Karpas-422 (cell line): ENCODE data around the gene ABCD3. TPM values are rescaled to one million over a fixed set of nuclear protein-coding genes. Genes with fewer than 3 reads are reported as not detected.

Experiments
- DNase-seq: peaks from one replicate; pipeline ENCODE4 v3.0.0-alpha.2; 2015
- H2AFZ ChIP-seq: fragments of 200-600 bp; sonication (generic); 2 replicates; pipeline ENCODE4 v1.6.1; 2014; ENCODE audit warnings: antibody characterized with exemption, low read length, mixed read lengths
- H3K27ac ChIP-seq: fragments of 200-600 bp; sonication (generic); 2 replicates; pipeline ENCODE4 v1.5.1; 2014; ENCODE audit warnings: mild to moderate bottlenecking, low read length, moderate library complexity
- H3K27me3 ChIP-seq: fragments of 200-600 bp; sonication (generic); 2 replicates; pipeline ENCODE4 v1.6.1; 2014; ENCODE audit warnings: low read length, mixed read lengths
- H3K36me3 ChIP-seq: fragments of 200-600 bp; sonication (generic); 2 replicates; pipeline ENCODE4 v1.6.1; 2014; ENCODE audit warnings: low read length, mixed read lengths; ENCODE audit not compliant: insufficient read depth
- H3K4me1 ChIP-seq: fragments of 200-600 bp; sonication (generic); 2 replicates; pipeline ENCODE4 v1.6.1; 2014; ENCODE audit warnings: mild to moderate bottlenecking, low read length, mixed read lengths
- H3K4me2 ChIP-seq: fragments of 200-600 bp; sonication (generic); 2 replicates; pipeline ENCODE4 v1.6.1; 2014; ENCODE audit warnings: low read length, low read depth, mild to moderate bottlenecking; ENCODE audit not compliant: poor library complexity, severe bottlenecking
- H3K4me3 ChIP-seq: fragments of 200-600 bp; sonication (generic); 2 replicates; pipeline ENCODE4 v1.5.1; 2014; ENCODE audit warnings: mild to moderate bottlenecking, antibody characterized with exemption, low read length, mixed read lengths
- H3K79me2 ChIP-seq: fragments of 200-600 bp; sonication (generic); 2 replicates; pipeline ENCODE4 v1.6.1; 2014; ENCODE audit warnings: mild to moderate bottlenecking, low read length, mixed read lengths
- H3K9ac ChIP-seq: fragments of 200-600 bp; sonication (generic); 2 replicates; pipeline ENCODE4 v1.6.0; 2014; ENCODE audit warnings: low read length
- H3K9me2 ChIP-seq: fragments of 200-600 bp; sonication (generic), shearing (Covaris generic); replicated peaks from 2 replicates; pipeline ENCODE4 v1.6.0; 2014; ENCODE audit warnings: mild to moderate bottlenecking, low read length, moderate library complexity; ENCODE audit not compliant: insufficient read depth
- H3K9me3 ChIP-seq: fragments of 300-700, 200-600 bp; sonication (generic); 2 replicates; pipeline ENCODE4 v1.6.1; 2014; ENCODE audit warnings: low read length, mixed read lengths
- H4K20me1 ChIP-seq: fragments of 200-600 bp; sonication (generic); 2 replicates; pipeline ENCODE4 v1.6.1; 2014; ENCODE audit warnings: mild to moderate bottlenecking, antibody characterized with exemption, low read length, low read depth; ENCODE audit not compliant: insufficient read depth
- total RNA-seq: library from RNA; depleted of rRNA; stranded (reverse); fragments of >200 nt; shearing (Covaris generic); gene quantifications from 2 replicates; pipeline ENCODE4 v1.2.3, GENCODE V29; 2014; ENCODE audit warnings: low replicate concordance

The ABCD3 gene
- total RNA-seq, 1 experiment from 2014 or later = 19.5 TPM

DNA sequence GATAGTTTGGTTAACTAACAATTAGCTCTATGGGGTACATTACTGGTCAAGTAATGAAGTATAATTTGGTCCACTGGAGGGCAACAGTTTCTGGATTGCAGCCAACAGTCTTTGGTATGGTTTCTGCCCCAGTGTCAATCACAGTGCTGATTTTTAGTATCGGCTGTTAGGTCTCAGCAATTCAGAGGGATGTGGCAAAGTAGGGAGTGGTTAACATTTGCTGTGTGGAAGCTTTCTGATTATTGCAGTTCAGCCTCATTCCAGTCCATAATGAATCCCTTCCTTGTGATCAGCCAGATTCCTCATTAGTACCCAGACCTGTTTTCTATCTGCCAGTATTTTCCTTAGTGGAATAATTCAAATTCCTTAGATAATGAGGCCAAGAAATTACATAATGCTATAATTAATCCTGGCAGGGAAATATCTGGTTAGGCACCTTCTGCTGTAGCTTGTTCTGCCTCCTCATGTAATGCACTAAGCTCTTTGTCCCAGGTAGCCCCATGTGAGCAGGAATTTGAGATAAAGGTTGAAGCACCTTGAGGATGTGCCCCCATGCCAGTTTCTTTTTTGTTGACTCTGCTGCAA, 109.3 kb downstream of the ABCD3 start:
- Histone ChIP-seq H3K9me3 (no peaks in the 10 kb centered on the region), H4K20me1 (no peaks in the 10 kb centered on the region), H2AFZ (no peak overlapping the region), H3K27ac (no peak overlapping the region), H3K9ac (no peak overlapping the region), H3K4me1 (no peaks in the 10 kb centered on the region), H3K9me2 (no peaks in the 10 kb centered on the region), H3K79me2 (no peaks in the 10 kb centered on the region), H3K4me2 (no peak overlapping the region), H3K36me3 (no peaks in the 10 kb centered on the region), H3K4me3 (no peak overlapping the region), H3K27me3 (no peaks in the 10 kb centered on the region)
- DNase-seq = peak; percentile 46

DNA sequence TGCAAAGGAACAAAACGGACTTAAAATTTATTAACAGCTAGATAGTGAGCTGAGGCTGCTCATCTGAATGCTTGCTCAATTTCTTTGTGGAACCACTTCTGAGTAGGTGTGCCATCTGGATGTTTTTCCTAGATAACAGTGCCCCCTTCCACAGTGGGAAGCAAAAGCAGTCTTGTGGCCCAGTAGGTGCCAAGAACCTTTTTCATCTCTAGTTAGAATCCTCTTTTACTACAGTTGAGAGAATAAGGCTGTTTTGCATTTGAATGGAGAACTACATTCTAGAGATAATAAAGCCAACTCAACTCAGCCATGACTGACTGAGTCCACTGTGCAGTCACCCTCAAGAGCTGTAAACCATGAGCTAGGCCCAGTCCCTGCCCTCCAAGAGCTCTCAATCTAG, 110.1 kb downstream of the ABCD3 start:
- H3K79me2 ChIP-seq = no peaks in the 10 kb centered on the region
- no peak for DNase-seq
- H3K4me2 ChIP-seq = no peak overlapping the region
- H3K27me3 ChIP-seq = no peaks in the 10 kb centered on the region
- H3K27ac ChIP-seq = no peak overlapping the region
- H3K9me2 ChIP-seq = no peaks in the 10 kb centered on the region
- H4K20me1 ChIP-seq = no peaks in the 10 kb centered on the region
- no peak overlapping the region for H3K9ac ChIP-seq
- no peaks in the 10 kb centered on the region for H3K36me3 ChIP-seq
- no peaks in the 10 kb centered on the region for H3K4me1 ChIP-seq
- no peak overlapping the region for H3K4me3 ChIP-seq
- no peak overlapping the region for H2AFZ ChIP-seq
- no peaks in the 10 kb centered on the region for H3K9me3 ChIP-seq

DNA sequence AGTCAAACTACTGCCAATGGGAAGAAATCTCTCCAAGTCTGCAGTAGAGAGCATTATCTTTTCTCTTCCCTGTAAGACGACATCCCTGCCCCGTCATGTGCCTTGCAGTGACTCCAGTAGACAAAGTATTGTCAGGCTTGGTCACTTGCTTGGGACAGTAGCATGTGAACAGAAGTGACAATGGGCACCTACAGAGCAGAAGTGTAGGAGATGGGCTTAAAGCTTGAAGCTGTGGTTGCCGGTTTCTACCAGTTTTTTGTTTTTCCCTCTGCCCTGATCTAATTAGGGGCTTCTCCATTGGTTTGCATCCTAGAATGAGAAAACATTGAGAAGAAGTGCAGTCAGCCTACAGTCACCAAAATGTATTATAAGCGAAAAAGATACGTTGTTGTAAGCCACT, 110.6 kb downstream of the ABCD3 start:
- Histone ChIP-seq H3K9me2 (no peaks in the 10 kb centered on the region), H3K36me3 (no peaks in the 10 kb centered on the region), H3K4me3 (no peak overlapping the region), H3K27ac (no peak overlapping the region), H3K79me2 (no peaks in the 10 kb centered on the region), H3K27me3 (no peaks in the 10 kb centered on the region), H2AFZ (no peak overlapping the region), H3K4me1 (no peaks in the 10 kb centered on the region), H3K9me3 (no peaks in the 10 kb centered on the region), H3K4me2 (no peak overlapping the region), H4K20me1 (no peaks in the 10 kb centered on the region), H3K9ac (no peak overlapping the region)
- DNase-seq = no peak

DNA sequence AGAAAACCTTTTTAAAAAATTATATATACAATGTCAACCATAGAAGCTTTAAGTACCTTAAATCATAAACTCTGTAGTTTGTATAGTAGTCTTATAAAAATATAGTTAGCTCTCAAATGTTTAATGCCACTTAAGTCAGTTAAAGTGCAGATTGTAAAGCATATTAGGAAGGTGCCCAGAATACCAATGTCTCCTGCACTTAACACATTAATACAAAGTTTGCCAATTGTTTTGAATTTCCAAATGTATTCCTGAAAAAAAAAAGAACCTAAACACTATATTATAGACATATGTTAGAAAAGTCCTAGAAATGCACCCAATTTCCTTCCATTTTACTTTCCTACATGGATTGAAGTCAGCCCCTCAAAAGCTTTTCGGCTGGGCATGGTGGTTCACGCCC, 111.2 kb downstream of the ABCD3 start:
- H3K4me3 ChIP-seq = no peak overlapping the region
- H3K9me3 ChIP-seq = no peaks in the 10 kb centered on the region
- no peak overlapping the region for H3K27ac ChIP-seq
- no peaks in the 10 kb centered on the region for H3K4me1 ChIP-seq
- no peaks in the 10 kb centered on the region for H3K27me3 ChIP-seq
- H3K4me2 ChIP-seq = no peak overlapping the region
- H3K9me2 ChIP-seq = no peaks in the 10 kb centered on the region
- no peaks in the 10 kb centered on the region for H3K79me2 ChIP-seq
- H4K20me1 ChIP-seq = no peaks in the 10 kb centered on the region
- DNase-seq = no peak
- no peaks in the 10 kb centered on the region for H3K36me3 ChIP-seq
- no peak overlapping the region for H2AFZ ChIP-seq
- no peak overlapping the region for H3K9ac ChIP-seq

DNA sequence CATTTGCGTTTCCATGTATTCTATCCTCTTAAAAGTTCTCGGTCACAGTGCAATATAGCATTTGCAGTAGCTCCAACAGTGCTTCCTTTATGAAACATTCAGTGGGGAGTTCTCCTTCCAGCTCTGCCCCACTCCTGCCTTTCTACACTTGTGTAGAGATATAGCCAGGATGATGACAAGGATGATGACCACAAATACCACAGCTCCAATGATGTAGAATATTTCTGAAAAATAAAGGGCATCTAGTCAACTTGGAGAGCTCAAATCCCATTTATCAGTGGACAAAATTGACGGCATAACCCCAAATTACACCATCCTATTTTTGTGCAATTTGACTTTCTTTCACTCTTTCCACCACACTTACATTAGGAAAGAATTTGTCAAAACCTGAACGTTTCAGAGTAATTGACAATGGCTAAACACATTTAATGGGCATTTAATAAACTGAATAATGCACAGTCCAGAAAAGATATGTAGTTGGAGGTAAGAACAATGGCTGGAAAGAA, 112.2 kb downstream of the ABCD3 start:
- H3K36me3 ChIP-seq = no peaks in the 10 kb centered on the region
- no peaks in the 10 kb centered on the region for H4K20me1 ChIP-seq
- H3K79me2 ChIP-seq = no peaks in the 10 kb centered on the region
- H3K27me3 ChIP-seq = no peaks in the 10 kb centered on the region
- no peaks in the 10 kb centered on the region for H3K4me1 ChIP-seq
- H3K4me2 ChIP-seq = no peak overlapping the region
- DNase-seq = no peak
- no peaks in the 10 kb centered on the region for H3K9me3 ChIP-seq
- no peak overlapping the region for H3K4me3 ChIP-seq
- H3K27ac ChIP-seq = no peak overlapping the region
- no peak overlapping the region for H3K9ac ChIP-seq
- H2AFZ ChIP-seq = no peak overlapping the region
- no peaks in the 10 kb centered on the region for H3K9me2 ChIP-seq

DNA sequence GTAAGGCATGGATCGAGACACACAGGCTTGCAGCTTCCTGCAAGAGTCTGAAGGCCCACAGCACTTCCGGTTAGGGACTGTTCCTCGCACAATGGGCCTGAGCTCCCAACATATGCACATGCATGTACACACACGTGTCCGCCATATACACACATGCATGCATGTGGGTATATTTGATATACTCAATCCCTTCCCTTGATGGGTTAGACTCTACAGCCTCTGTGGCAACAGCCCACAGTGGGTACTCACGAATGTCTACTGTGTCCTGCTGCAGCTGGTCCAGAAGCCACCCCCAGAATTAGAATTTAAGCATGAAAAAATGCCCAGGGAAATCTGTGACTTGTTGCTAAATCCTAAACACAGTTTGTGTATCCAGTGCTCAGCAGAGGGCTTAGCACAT, 113.5 kb downstream of the ABCD3 start:
- H3K4me3 ChIP-seq = no peak overlapping the region
- no peak overlapping the region for H2AFZ ChIP-seq
- no peak overlapping the region for H3K9ac ChIP-seq
- DNase-seq = no peak
- no peaks in the 10 kb centered on the region for H3K36me3 ChIP-seq
- no peaks in the 10 kb centered on the region for H3K79me2 ChIP-seq
- no peaks in the 10 kb centered on the region for H3K9me3 ChIP-seq
- H3K4me1 ChIP-seq = no peaks in the 10 kb centered on the region
- H4K20me1 ChIP-seq = no peaks in the 10 kb centered on the region
- H3K4me2 ChIP-seq = no peak overlapping the region
- H3K9me2 ChIP-seq = no peaks in the 10 kb centered on the region
- H3K27me3 ChIP-seq = no peaks in the 10 kb centered on the region
- no peak overlapping the region for H3K27ac ChIP-seq

DNA sequence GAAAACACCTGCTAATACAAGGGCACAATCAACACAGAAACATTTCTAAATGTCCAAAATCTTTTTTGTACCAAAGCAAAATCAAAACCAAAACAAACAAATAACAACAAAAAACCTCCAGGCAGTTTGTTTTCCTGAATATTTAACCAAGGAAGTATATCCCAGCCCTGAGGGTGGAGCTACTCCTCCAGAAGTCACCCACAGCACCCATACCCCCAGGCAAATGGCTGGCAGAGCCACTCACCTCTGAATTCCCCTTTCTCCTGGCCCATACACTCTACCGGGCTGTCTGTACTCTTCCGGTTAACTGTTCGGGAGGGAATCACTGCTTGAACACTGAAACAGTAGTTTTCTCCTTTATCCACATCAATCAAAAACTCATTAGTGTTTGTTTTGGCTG, 113.9 kb downstream of the ABCD3 start:
- H3K27ac ChIP-seq = no peak overlapping the region
- no peaks in the 10 kb centered on the region for H3K4me1 ChIP-seq
- DNase-seq = no peak
- H3K9me3 ChIP-seq = no peaks in the 10 kb centered on the region
- no peak overlapping the region for H2AFZ ChIP-seq
- H3K27me3 ChIP-seq = no peaks in the 10 kb centered on the region
- H4K20me1 ChIP-seq = no peaks in the 10 kb centered on the region
- H3K9ac ChIP-seq = no peak overlapping the region
- no peak overlapping the region for H3K4me3 ChIP-seq
- H3K79me2 ChIP-seq = no peaks in the 10 kb centered on the region
- no peaks in the 10 kb centered on the region for H3K36me3 ChIP-seq
- H3K4me2 ChIP-seq = no peak overlapping the region
- no peaks in the 10 kb centered on the region for H3K9me2 ChIP-seq

DNA sequence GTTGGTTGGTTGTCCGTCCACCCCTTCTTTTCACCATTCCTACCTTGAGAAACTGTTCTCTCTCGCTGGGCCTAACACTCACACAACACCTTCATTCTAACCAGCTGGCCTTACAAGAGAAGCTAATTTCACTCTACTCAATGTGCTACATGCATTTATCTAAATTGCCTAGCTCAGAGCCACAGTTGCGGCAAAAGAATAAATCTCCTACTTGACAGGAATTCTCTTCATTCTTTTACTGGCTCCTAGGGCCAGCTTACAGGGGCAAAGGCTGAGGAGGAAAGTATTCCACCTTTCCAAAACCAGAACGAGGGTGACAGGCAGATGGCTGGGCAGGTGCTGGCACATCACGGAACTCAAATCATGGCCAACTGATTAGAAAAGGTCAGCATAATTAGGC, 116.9 kb downstream of the ABCD3 start:
- Histone ChIP-seq H3K79me2 (no peaks in the 10 kb centered on the region), H2AFZ (no peak overlapping the region), H3K9me3 (no peaks in the 10 kb centered on the region), H3K4me1 (no peaks in the 10 kb centered on the region), H3K9ac (no peak overlapping the region), H3K27me3 (no peaks in the 10 kb centered on the region), H3K36me3 (no peaks in the 10 kb centered on the region), H3K4me3 (no peak overlapping the region), H3K4me2 (no peak overlapping the region), H3K27ac (no peak overlapping the region), H4K20me1 (no peaks in the 10 kb centered on the region), H3K9me2 (no peaks in the 10 kb centered on the region)
- no peak for DNase-seq

DNA sequence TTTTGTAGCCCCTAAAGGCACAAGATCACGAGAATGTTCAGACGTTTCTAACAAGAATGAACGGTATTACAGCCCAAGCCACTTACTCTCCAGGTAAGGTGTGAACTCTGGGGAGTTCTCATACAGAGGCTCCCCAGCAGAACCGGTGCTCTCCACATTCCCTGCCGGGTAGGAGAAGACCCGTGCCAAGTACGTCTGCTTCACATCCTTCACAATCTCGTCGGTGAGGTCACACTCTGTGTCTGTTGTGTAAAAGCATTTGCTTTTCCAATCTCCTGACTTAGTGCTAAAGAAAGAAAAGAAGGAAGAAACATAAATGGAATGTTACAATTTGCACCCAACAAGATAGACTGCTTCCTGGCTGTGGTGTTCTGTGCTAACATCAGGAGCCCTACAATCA, 117.7 kb downstream of the ABCD3 start:
- no peak overlapping the region for H3K4me3 ChIP-seq
- no peak for DNase-seq
- H3K4me2 ChIP-seq = no peak overlapping the region
- H2AFZ ChIP-seq = no peak overlapping the region
- no peaks in the 10 kb centered on the region for H4K20me1 ChIP-seq
- no peak overlapping the region for H3K27ac ChIP-seq
- no peaks in the 10 kb centered on the region for H3K79me2 ChIP-seq
- no peaks in the 10 kb centered on the region for H3K4me1 ChIP-seq
- no peaks in the 10 kb centered on the region for H3K9me3 ChIP-seq
- H3K27me3 ChIP-seq = no peaks in the 10 kb centered on the region
- H3K36me3 ChIP-seq = no peaks in the 10 kb centered on the region
- no peak overlapping the region for H3K9ac ChIP-seq
- H3K9me2 ChIP-seq = no peaks in the 10 kb centered on the region
